GM19025 (cell line): ENCODE results near the gene SMIM24.
"Not testable (repeated sequence)": the region's sequence is repeated elsewhere in the genome, so short reads cannot be mapped to it uniquely, and the experiment has no call there.

Experiments used
- ATAC-seq: cut with Tn5 transposase; IDR thresholded peaks from one replicate; pipeline ENCODE4 v1.9.1; 2021; ENCODE audit warnings: mild to moderate bottlenecking, low read depth, moderate library complexity; ENCODE audit not compliant: unreplicated experiment

Gene SMIM24

GRCh38 chr19:3515891-3516422 is 35.6 kb upstream of the SMIM24 start:
- no peak for ATAC-seq

- no peak for ATAC-seq
Measured at GRCh38 chr19:3514930-3515329, 34.6 kb upstream of the SMIM24 start.

- ATAC-seq = no peak
Measured at GRCh38 chr19:3513229-3514140, 33.2 kb upstream of the SMIM24 start.

GRCh38 chr19:3512562-3513228 is 32.4 kb upstream of the SMIM24 start:
- ATAC-seq = no peak

- no peak for ATAC-seq
Measured at GRCh38 chr19:3511506-3512251, 31.4 kb upstream of the SMIM24 start.

- ATAC-seq = no peak
Measured at GRCh38 chr19:3510727-3511126, 30.4 kb upstream of the SMIM24 start.

- ATAC-seq = no peak
Measured at GRCh38 chr19:3509566-3509989, 29.3 kb upstream of the SMIM24 start.

GRCh38 chr19:3508771-3509535 is 28.6 kb upstream of the SMIM24 start:
- ATAC-seq = no peak

- ATAC-seq = not testable (repeated sequence)
Measured at GRCh38 chr19:3508121-3508661, 27.9 kb upstream of the SMIM24 start.

GRCh38 chr19:3507371-3508120 is 27.2 kb upstream of the SMIM24 start:
- no peak for ATAC-seq

- no peak for ATAC-seq
Measured at GRCh38 chr19:3506384-3507340, 26.3 kb upstream of the SMIM24 start.

- peak; percentile 94 for ATAC-seq
Measured at GRCh38 chr19:3505598-3506383, 25.5 kb upstream of the SMIM24 start, which contains the start of gene FZR1. Gene FZR1, plus strand, starts transcription at chr19:3506311. Its CDS starts 16,679 bp downstream, at chr19:3522990.

- no peak for ATAC-seq
Measured at GRCh38 chr19:3504735-3505134, 24.4 kb upstream of the SMIM24 start.

GRCh38 chr19:3503036-3503572 is 22.8 kb upstream of the SMIM24 start:
- ATAC-seq = no peak

GRCh38 chr19:3501780-3502179 is 21.5 kb upstream of the SMIM24 start:
- no peak for ATAC-seq

GRCh38 chr19:3500429-3501101 is 20.2 kb upstream of the SMIM24 start, which contains the start of gene DOHH:
Gene DOHH, minus strand, starts transcription at chr19:3500674. Its CDS starts 3,860 bp downstream, at chr19:3496814.
- ATAC-seq = peak; percentile 82
